Testis (tissue), 3 donors: ENCODE results near the gene FOXD4L1. TPM values are rescaled to one million over a fixed set of nuclear protein-coding genes. Genes with fewer than 3 reads are reported as not detected.
"Not testable (repeated sequence)": the region's sequence is repeated elsewhere in the genome, so short reads cannot be mapped to it uniquely, and the experiment has no call there.

Source experiments
- DNase-seq: peaks from one replicate; pipeline ENCODE4 v3.0.0-alpha.2; 2019
- H3K27ac ChIP-seq, 2 donors: fragments of 200-600 bp; sonication (generic); one replicate each; pipeline ENCODE4 v1.5.1; 2019
- H3K27me3 ChIP-seq: fragments of 200-600 bp; sonication (generic); one replicate; pipeline ENCODE4 v1.5.1; 2019
- H3K36me3 ChIP-seq: fragments of 200-600 bp; sonication (generic); one replicate; pipeline ENCODE4 v1.5.1; 2017; ENCODE audit warnings: low read depth; ENCODE audit errors: missing control alignments
- H3K4me1 ChIP-seq: fragments of 200-600 bp; sonication (generic); one replicate; pipeline ENCODE4 v1.5.1; 2019
- H3K4me3 ChIP-seq, 2 donors: fragments of 200-600 bp; sonication (generic); one replicate each; pipeline ENCODE4 v1.5.1; 2017 to 2019
- H3K9me3 ChIP-seq: fragments of 200-600 bp; sonication (generic); one replicate; pipeline ENCODE4 v1.5.1; 2017
- WGBS, 2 donors: methylation state at CpG; one replicate each; pipeline ENCODE4 v1.1.5; 2018; 5-methylcytosine and 5-hydroxymethylcytosine counted together
- intact Hi-C: fragments of 100-400 bp; cut with DNase I; formaldehyde crosslinking; loops from one replicate; pipeline ENCODE4 v1.15.1; 2023; ENCODE audit warnings: low total_unique reads
- polyA plus RNA-seq: library from polyadenylated mRNA; stranded (reverse); fragments of 350-450 nt; fragmentation: Illumina TruSeq; extraction: RNeasy Lipid Tissue Mini Kit (QIAGEN cat#74804); gene quantifications from one replicate; pipeline ENCODE4 v1.2.3, GENCODE V29; 2014; ENCODE audit warnings: low read depth, low replicate concordance; ENCODE audit not compliant: insufficient read depth
- total RNA-seq, 2 donors: library from RNA; depleted of rRNA; stranded (reverse); fragments of >200 nt; gene quantifications; one replicate each; pipeline ENCODE4 v1.2.3, GENCODE V29; 2016

FOXD4L1 gene
- total and polyA plus RNA-seq, 3 donors from 2014 or later, result 0.19 to 0.55 TPM; not detected in 1

- H3K4me1 ChIP-seq, H3K36me3 ChIP-seq, H3K27me3 ChIP-seq, H3K9me3 ChIP-seq, DNase-seq, H3K27ac ChIP-seq, intact Hi-C loops, H3K4me3 ChIP-seq: not testable (repeated sequence)
- 14 to 30% methylated on average over 8 to 13 of the region's 14 CpGs for WGBS, 2 donors
Measured at GRCh38 chr2:113507394-113508140, 9.1 kb downstream of the FOXD4L1 start.

GRCh38 chr2:113508187-113508586, 9.7 kb downstream of the FOXD4L1 start:
- H3K27me3 ChIP-seq, H3K4me3 ChIP-seq, H3K27ac ChIP-seq, DNase-seq, H3K36me3 ChIP-seq, H3K4me1 ChIP-seq, intact Hi-C loops, H3K9me3 ChIP-seq: not testable (repeated sequence)
- WGBS, 2 donors, result 29 to 33% methylated on average over 8 to 11 of the region's 11 CpGs

GRCh38 chr2:113510913-113511312, 12.4 kb downstream of the FOXD4L1 start:
- H3K27ac ChIP-seq, intact Hi-C loops: not testable (repeated sequence)

GRCh38 chr2:113511859-113512258, 13.4 kb downstream of the FOXD4L1 start:
- H3K27ac ChIP-seq, H3K4me1 ChIP-seq, DNase-seq, H3K4me3 ChIP-seq, H3K27me3 ChIP-seq, intact Hi-C loops, H3K36me3 ChIP-seq, H3K9me3 ChIP-seq: not testable (repeated sequence)
- 56 to 57% methylated on average over 14 of the region's 14 CpGs for WGBS, 2 donors

More at GRCh38 chr2:113510913-113511312, 12.4 kb downstream of the FOXD4L1 start:
- not testable (repeated sequence) for H3K36me3 ChIP-seq, H3K4me3 ChIP-seq, H3K9me3 ChIP-seq, H3K27me3 ChIP-seq, H3K4me1 ChIP-seq, DNase-seq
- 72 to 86% methylated on average over 2 of the region's 3 CpGs for WGBS, 2 donors

- H3K4me1 ChIP-seq, DNase-seq, H3K4me3 ChIP-seq, H3K9me3 ChIP-seq, H3K27me3 ChIP-seq, H3K27ac ChIP-seq, intact Hi-C loops, H3K36me3 ChIP-seq: not testable (repeated sequence)
- 87 to 90% methylated on average over 8 of the region's 8 CpGs for WGBS, 2 donors
Measured at GRCh38 chr2:113515457-113515856, 17.0 kb downstream of the FOXD4L1 start.

GRCh38 chr2:113515995-113516394, 17.5 kb downstream of the FOXD4L1 start:
- H3K4me3 ChIP-seq, DNase-seq, intact Hi-C loops, H3K9me3 ChIP-seq, H3K36me3 ChIP-seq, H3K27me3 ChIP-seq, H3K4me1 ChIP-seq, H3K27ac ChIP-seq: not testable (repeated sequence)
- WGBS, 2 donors, result 81 to 89% methylated on average over 3 of the region's 3 CpGs

- H3K4me1 ChIP-seq, intact Hi-C loops, H3K27ac ChIP-seq, H3K4me3 ChIP-seq, H3K9me3 ChIP-seq, H3K27me3 ChIP-seq, H3K36me3 ChIP-seq, DNase-seq: not testable (repeated sequence)
- 60 to 86% methylated on average over 1 of the region's 2 CpGs for WGBS, 2 donors
Measured at GRCh38 chr2:113517025-113517424, 18.6 kb downstream of the FOXD4L1 start.

GRCh38 chr2:113520837-113521236, 22.4 kb downstream of the FOXD4L1 start:
- peak; percentile 65 for DNase-seq
- H3K36me3 ChIP-seq, H3K4me3 ChIP-seq, H3K4me1 ChIP-seq, intact Hi-C loops, H3K27me3 ChIP-seq, H3K27ac ChIP-seq, H3K9me3 ChIP-seq: not testable (repeated sequence)
- 41 to 67% methylated on average over 6 of the region's 6 CpGs for WGBS, 2 donors

GRCh38 chr2:113521492-113521891, 23.0 kb downstream of the FOXD4L1 start:
- DNase-seq, H3K36me3 ChIP-seq, intact Hi-C loops, H3K4me3 ChIP-seq, H3K9me3 ChIP-seq, H3K27me3 ChIP-seq, H3K4me1 ChIP-seq, H3K27ac ChIP-seq: not testable (repeated sequence)
- WGBS, 2 donors, result 42 to 59% methylated on average over 3 to 5 of the region's 5 CpGs

GRCh38 chr2:113524986-113525385, 26.5 kb downstream of the FOXD4L1 start:
- DNase-seq, H3K27ac ChIP-seq, H3K9me3 ChIP-seq, H3K4me3 ChIP-seq, intact Hi-C loops, H3K4me1 ChIP-seq, H3K27me3 ChIP-seq, H3K36me3 ChIP-seq: not testable (repeated sequence)
- 55 to 88% methylated on average over 1 of the region's 1 CpG for WGBS, 2 donors
